ENCODE results near the gene GPS2.
A peak's percentile ranks its signal among the peaks of the same experiment; 100 is the strongest.

GPS2 gene

DNA sequence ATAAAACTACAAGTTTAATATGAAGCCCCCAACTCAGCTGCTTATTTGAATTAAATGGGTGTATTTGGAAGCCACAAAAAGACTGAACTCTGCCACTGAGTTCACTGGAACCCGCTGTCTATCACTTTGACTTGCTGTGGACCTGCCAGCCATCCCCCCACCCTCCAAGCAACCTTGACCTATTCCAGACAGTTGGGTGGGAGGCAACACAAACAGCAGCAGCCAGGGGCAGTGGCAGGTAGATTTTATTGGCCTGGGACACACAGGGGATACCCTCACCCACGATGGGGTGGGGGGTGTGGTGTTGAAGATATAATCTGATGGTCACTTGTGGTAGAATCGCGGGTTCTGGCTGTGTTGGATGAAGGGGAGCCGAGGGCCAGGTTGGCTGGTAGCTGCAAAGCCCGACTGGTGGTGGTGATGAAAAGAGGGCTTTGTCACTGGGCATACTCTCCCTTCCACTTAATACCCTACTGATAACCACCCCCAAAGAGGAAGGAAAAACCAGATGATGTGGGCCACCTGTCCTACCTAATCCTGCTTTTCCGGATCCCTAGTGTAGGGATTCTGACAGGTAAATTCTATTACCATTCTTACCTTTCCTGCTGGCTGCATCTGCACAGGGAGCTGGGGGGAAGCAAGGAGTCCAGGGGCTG, 2.6 kb downstream of the GPS2 start:
- Histone ChIP-seq H3K27me3 (ENCODE audit: insufficient read depth, low read length) (no peaks in the 10 kb centered on the region), H3K4me1 (ENCODE audit: insufficient read depth, low read length) (peaks cover 5% of the 10 kb centered on the region; the same call in 1 of the 2 replicates), H3K36me3 (ENCODE audit: insufficient read depth, low read depth, low read length) (peaks cover 70% of the 10 kb centered on the region), H3K9me3 (ENCODE audit: insufficient read depth, low read depth, low read length) (no peaks in the 10 kb centered on the region), H3K27ac (ENCODE audit: low read length) (no peak overlapping the region), H3K9ac (ENCODE audit: low read depth, low read length) (no peak overlapping the region), H3K4me3 (ENCODE audit: low read length) (no peak overlapping the region)

DNA sequence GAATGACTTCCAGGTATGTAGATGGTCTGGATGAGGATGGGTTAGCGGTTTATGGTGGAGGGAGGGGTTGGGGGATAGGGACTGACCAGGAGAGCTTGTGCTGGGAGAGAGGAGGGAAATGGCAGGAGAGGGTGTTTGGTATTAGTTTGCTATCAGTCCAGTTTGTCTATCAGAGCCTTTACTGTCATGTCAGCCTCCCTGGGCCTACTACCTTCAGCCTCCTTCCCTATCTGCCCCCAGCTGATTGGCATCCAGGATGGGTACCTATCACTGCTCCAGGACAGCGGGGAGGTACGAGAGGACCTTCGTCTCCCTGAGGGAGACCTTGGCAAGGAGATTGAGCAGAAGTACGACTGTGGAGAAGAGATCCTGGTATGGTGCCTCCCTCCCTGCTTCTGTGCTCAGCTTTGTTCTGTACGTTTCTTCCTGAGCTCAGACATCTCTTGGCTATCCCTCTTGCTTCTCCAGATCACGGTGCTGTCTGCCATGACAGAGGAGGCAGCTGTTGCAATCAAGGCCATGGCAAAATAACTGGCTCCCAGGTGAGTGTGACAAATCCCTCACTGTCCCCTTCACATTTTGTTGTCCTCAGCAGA, 4.0 kb downstream of the GPS2 start:
- no peak overlapping the region for H3K4me3 ChIP-seq (ENCODE audit: low read length)
- peaks cover 5% of the 10 kb centered on the region; the same call in 1 of the 2 replicates for H3K4me1 ChIP-seq (ENCODE audit: insufficient read depth, low read length)
- peaks cover 61% of the 10 kb centered on the region for H3K36me3 ChIP-seq (ENCODE audit: insufficient read depth, low read depth, low read length)
- no peak overlapping the region for H3K27ac ChIP-seq (ENCODE audit: low read length)
- no peaks in the 10 kb centered on the region for H3K27me3 ChIP-seq (ENCODE audit: insufficient read depth, low read length)
- H3K9ac ChIP-seq (ENCODE audit: low read depth, low read length), result no peak overlapping the region
- H3K9me3 ChIP-seq (ENCODE audit: insufficient read depth, low read depth, low read length), result no peaks in the 10 kb centered on the region

DNA sequence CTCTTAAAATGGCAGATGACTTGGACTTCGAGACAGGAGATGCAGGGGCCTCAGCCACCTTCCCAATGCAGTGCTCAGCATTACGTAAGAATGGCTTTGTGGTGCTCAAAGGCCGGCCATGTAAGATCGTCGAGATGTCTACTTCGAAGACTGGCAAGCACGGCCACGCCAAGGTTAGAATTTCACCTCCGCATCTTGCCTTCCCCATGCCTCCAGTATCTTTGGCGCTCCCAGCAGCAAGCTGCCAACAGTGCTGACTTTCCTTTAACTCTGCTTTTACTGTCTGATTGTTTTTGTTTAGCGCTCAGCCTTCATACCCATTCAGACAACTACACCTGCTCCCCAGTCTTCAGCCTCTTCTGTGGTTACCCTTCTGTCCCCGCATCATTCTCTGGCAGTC, 5.5 kb downstream of the GPS2 start:
- no peak overlapping the region for H3K27ac ChIP-seq (ENCODE audit: low read length)
- H3K4me3 ChIP-seq (ENCODE audit: low read length), result peak overlapping the region; percentile 96

DNA sequence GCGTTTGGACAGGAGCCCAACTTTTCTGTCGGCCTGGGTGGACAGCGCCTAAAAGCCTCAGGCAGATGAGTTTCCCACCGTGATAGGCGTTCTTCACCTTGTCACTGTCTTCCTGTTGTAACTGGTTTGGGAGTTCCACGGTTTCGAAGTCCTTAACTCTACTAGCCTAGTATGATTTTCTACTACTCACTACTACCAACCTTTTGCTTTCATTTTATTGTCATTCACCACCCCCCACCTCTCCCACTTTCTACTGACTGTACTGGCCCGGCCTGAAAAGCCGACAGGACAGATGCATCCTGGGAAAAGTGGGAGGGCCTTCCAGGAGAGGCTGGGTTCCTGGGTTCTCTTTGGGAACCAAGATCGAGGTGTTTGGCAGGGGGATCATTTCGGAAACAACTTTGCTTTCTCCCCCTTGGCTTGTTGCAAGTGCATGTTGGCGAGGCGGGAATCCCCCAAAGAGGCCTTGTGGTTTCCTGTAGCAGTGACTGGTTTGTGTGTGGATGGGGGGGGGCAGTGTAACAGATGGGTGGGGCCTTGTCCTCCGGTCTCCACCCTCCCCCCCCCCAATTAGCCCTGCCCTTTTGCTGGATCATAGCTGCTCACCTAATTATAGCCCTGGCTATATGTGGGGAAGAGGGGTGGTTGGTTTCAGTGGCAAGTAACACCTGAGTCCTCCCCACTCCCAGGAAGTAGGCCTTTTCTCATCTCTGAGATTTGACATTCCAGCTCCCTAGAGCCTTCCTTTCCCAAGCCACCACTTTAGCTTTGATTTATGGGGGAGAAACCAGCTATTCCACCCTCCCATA, 6.3 kb downstream of the GPS2 start:
- Histone ChIP-seq H3K36me3 (ENCODE audit: insufficient read depth, low read depth, low read length) (peaks cover 50% of the 10 kb centered on the region), H3K27me3 (ENCODE audit: insufficient read depth, low read length) (no peaks in the 10 kb centered on the region), H3K4me1 (ENCODE audit: insufficient read depth, low read length) (peaks cover 5% of the 10 kb centered on the region; the same call in 1 of the 2 replicates), H3K9me3 (ENCODE audit: insufficient read depth, low read depth, low read length) (no peaks in the 10 kb centered on the region), H3K27ac (ENCODE audit: low read length) (peak overlapping the region; percentile 80), H3K9ac (ENCODE audit: low read depth, low read length) (peak overlapping the region; percentile 99), H3K4me3 (ENCODE audit: low read length) (peak overlapping the region; percentile 96)

More for the DNA sequence above, 5.5 kb downstream of the GPS2 start:
- Histone ChIP-seq H3K27me3 (ENCODE audit: insufficient read depth, low read length) (no peaks in the 10 kb centered on the region), H3K9me3 (ENCODE audit: insufficient read depth, low read depth, low read length) (no peaks in the 10 kb centered on the region), H3K4me1 (ENCODE audit: insufficient read depth, low read length) (peaks cover 5% of the 10 kb centered on the region; the same call in 1 of the 2 replicates), H3K36me3 (ENCODE audit: insufficient read depth, low read depth, low read length) (peaks cover 55% of the 10 kb centered on the region), H3K9ac (ENCODE audit: low read depth, low read length) (peak overlapping the region; percentile 99; the same call in 1 of the 2 replicates)

DNA sequence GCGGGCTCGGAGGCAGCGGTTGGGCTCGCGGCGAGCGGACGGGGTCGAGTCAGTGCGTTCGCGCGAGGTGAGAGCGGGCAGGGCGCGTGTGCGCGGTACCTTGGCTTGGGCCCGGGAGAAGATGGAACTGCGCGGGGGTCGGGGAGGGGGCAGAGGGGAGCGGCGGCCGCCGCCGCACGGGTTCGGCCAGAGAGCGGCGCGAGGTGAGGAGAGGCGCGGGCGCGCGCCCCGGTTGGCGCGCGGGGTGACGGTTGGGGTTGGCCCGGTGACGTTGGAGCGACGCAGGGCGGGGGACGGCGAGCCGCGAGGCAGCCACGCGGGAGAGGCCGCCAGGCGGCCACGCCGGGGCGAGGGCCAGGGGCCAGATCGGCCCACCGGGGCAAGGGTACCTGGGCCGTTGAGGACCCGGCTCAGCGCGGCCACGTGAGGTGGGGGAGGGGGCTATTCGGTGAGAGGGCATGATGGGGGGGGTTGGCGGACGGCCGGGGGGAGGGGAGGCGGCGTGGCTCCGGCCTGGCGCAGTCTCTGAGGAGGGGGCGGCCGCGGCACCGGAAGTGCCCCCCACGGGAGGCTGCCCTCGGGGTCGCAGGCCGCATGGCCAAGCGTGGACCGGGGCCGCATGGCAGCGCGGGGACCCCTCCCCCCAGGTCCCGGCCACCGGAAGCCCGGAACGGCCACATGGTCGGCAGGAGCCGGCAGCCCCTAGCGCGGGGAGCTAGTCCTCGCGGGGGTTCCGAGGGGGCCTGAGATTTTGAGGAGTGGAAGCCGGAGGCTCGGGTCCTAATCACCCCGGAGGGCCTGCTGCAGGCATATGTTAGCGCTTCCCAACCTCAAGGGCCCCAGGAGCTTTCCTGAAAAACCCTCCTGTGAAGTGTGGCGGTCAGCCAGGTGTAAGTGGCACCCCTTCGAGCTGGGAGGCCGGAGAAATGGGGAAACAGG, 7.2 kb downstream of the GPS2 start:
- no peaks in the 10 kb centered on the region for H3K27me3 ChIP-seq (ENCODE audit: insufficient read depth, low read length)
- peaks cover 42% of the 10 kb centered on the region for H3K36me3 ChIP-seq (ENCODE audit: insufficient read depth, low read depth, low read length)
- H3K27ac ChIP-seq (ENCODE audit: low read length), result peak overlapping the region; percentile 80
- H3K9ac ChIP-seq (ENCODE audit: low read depth, low read length), result peak overlapping the region; percentile 99
- H3K9me3 ChIP-seq (ENCODE audit: insufficient read depth, low read depth, low read length), result no peaks in the 10 kb centered on the region
- H3K4me1 ChIP-seq (ENCODE audit: insufficient read depth, low read length), result peaks cover 5% of the 10 kb centered on the region; the same call in 1 of the 2 replicates
- H3K4me3 ChIP-seq (ENCODE audit: low read length), result peak overlapping the region; percentile 96

DNA sequence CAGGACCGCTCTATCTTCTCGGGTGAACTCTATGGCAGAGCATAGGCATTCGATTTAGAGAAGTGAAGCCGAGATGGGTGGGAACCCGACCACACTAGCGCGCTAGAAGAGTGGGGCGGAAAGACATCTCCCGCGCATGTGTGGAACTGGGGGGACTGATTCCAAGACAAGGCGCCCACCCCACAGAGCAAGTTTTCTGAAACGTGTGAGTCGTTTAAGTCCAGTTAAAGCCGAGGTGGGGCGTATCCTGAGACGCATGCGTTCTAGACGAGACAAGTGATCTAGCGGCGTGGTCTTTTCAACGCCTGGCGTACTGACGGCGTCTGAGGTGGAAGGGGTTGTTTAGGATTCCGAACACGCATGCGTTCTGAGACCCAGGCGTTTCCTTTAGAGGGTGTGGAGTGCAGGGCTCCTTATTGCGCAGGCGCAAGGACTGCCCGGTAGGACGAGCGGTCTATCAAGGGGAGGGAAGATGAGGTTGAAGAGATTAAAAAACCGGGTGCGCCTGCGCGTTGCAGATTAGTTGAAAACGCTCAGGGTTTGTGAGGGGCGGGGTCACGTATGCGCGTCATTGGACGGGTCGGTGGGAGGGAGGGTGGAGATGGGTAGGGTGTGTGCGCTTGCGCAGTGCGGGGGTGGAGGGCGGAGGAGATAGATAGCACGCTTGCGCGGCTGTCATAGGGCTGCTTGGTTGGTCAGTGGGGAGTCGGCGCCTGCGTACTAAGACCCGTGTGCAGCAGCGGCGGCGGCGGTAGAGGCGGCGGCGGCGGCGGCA, 8.1 kb downstream of the GPS2 start, which contains the start of gene EIF5A:
Gene EIF5A (plus strand): TSS at position 718 of the 775 bp plus-strand sequence. CDS start 2,008 bp downstream, outside the sequence.
- no peaks in the 10 kb centered on the region for H3K9me3 ChIP-seq (ENCODE audit: insufficient read depth, low read depth, low read length)
- H3K27me3 ChIP-seq (ENCODE audit: insufficient read depth, low read length), result no peaks in the 10 kb centered on the region
- peaks cover 5% of the 10 kb centered on the region; the same call in 1 of the 2 replicates for H3K4me1 ChIP-seq (ENCODE audit: insufficient read depth, low read length)
- peak within 1 kb of the TSS; percentile 80 for H3K27ac ChIP-seq (ENCODE audit: low read length)
- H3K4me3 ChIP-seq (ENCODE audit: low read length), result peak within 1 kb of the TSS; percentile 96
- peaks cover 33% of the 10 kb centered on the region for H3K36me3 ChIP-seq (ENCODE audit: insufficient read depth, low read depth, low read length)
- peak within 1 kb of the TSS; percentile 99 for H3K9ac ChIP-seq (ENCODE audit: low read depth, low read length)

DNA sequence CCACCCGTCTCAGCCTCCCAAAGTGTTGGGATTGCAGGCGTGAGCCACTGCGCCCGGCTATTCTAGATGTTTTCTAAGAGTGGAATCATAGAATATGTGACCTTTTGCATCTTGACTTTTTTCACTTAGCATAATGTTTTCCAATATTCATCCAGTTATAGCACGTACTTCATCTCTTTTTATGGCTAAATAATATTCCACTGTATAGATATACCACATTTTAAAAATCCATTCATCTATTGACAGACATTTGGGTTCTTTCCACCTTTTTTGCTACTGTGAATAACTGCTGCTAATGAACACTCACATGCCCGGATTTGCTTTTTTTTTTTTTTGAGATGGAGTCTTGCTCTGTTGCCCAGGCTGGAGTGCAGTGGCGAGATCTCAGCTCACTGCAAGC, 11.0 kb downstream of the GPS2 start:
- no peaks in the 10 kb centered on the region for H3K9me3 ChIP-seq (ENCODE audit: insufficient read depth, low read depth, low read length)
- H3K9ac ChIP-seq (ENCODE audit: low read depth, low read length), result no peak overlapping the region
- no peak overlapping the region for H3K4me3 ChIP-seq (ENCODE audit: low read length)
- H3K27me3 ChIP-seq (ENCODE audit: insufficient read depth, low read length), result no peaks in the 10 kb centered on the region; the same call in 1 of the 2 replicates
- peaks cover 5% of the 10 kb centered on the region for H3K36me3 ChIP-seq (ENCODE audit: insufficient read depth, low read depth, low read length)
- no peak overlapping the region for H3K27ac ChIP-seq (ENCODE audit: low read length)
- peaks cover 1% of the 10 kb centered on the region; the same call in 1 of the 2 replicates for H3K4me1 ChIP-seq (ENCODE audit: insufficient read depth, low read length)

DNA sequence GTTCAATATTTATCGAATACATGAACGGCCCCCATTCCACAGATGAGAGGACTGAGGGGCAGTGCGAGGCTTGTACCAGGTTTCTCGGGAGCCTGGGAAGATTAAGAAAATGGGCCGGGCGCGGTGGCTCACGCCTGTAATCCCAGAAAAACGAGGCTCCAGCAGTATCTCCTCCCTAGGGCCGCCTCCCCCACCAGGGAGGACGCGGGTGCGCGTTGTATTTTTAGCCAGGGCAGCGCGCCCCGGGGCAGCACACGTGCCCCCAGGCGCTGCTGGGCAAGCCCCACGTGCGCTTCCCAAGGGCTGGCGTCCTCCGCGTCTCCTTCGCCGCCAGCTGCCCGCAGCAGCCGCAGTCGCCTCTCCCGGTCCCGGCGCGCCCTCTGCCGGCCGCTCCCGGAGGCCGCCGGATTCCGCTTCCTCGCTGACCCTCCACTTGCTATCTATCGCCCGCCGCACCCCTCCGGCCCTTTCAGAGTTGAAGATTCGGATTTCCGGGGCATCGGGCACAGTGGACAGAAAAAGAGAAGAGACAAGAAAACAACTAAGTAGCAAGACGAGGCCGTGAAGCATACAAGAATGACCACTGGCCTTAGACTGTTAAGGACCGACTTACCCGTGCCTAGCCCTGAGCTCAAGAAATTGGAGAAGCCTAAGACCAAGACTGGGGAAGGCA, 18.8 kb downstream of the GPS2 start:
- no peaks in the 10 kb centered on the region; the same call in 1 of the 2 replicates for H3K4me1 ChIP-seq (ENCODE audit: insufficient read depth, low read length)
- H3K36me3 ChIP-seq (ENCODE audit: insufficient read depth, low read depth, low read length), result no peaks in the 10 kb centered on the region
- no peaks in the 10 kb centered on the region for H3K9me3 ChIP-seq (ENCODE audit: insufficient read depth, low read depth, low read length)
- H3K4me3 ChIP-seq (ENCODE audit: low read length), result peak overlapping the region; percentile 37; the same call in 1 of the 2 replicates
- H3K27ac ChIP-seq (ENCODE audit: low read length), result no peak overlapping the region
- peaks cover 35% of the 10 kb centered on the region for H3K27me3 ChIP-seq (ENCODE audit: insufficient read depth, low read length)
- H3K9ac ChIP-seq (ENCODE audit: low read depth, low read length), result no peak overlapping the region

DNA sequence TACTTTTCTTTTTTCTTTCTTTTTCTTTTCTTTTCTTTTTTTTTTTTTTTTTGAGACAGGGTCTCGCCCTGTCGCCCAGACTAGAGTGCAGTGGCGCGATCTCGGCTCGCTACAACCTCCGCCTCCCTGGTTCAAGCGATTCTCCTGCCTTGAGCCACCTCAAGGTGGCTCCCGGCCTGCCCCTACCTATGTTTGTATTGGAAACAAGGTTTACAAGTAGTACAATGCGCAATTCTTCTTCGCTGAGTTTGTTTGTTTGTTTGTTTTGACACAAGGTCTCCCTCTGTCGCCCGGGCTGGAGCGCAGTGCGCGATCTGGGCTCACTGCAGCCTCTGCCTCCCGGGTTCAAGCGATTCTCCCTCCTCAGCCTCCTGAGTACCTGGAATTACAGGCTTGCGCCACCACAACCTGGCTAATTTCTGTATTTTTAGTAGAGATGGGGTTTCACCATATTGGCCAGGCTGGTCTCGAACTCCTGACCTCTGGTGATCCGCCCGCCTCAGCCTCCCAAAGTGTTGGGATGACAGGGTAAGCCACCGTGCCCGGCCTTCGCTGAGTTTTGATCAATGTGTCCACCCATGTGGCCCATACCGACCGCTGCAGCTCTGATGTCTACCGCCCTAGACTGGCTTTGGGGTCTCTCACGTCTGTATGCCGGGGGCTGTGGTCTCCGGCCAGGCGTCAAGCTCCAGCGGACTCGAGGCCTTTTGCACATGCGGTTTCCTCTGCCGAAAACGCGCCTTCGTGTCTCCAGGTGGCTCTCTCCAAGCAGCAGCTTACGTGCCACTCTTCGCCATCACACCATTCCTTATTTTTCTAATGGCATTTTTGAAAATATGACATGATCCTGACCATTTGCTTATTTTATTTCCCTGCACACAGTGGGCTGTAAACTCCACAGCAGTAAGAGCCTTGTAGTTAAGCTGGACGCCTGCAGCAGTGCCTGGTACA, 19.7 kb downstream of the GPS2 start:
- Histone ChIP-seq H3K9me3 (ENCODE audit: insufficient read depth, low read depth, low read length) (no peaks in the 10 kb centered on the region), H3K36me3 (ENCODE audit: insufficient read depth, low read depth, low read length) (no peaks in the 10 kb centered on the region), H3K27ac (ENCODE audit: low read length) (no peak overlapping the region), H3K4me3 (ENCODE audit: low read length) (peak overlapping the region; percentile 66), H3K27me3 (ENCODE audit: insufficient read depth, low read length) (peaks cover 35% of the 10 kb centered on the region), H3K4me1 (ENCODE audit: insufficient read depth, low read length) (no peaks in the 10 kb centered on the region; the same call in 1 of the 2 replicates), H3K9ac (ENCODE audit: low read depth, low read length) (no peak overlapping the region; the same call in 1 of the 2 replicates)
